NOMO-1 treated with dmso at 0.1 percent for 144 hours (cell line): ENCODE measurements around the gene AGPAT3.

Experiments
- DNase-seq: peaks from one replicate; lab custom pipeline; 2025; ENCODE audit not compliant: unreplicated experiment; lab: John Stamatoyannopoulos, UW

The AGPAT3 gene

GRCh38 chr21:43934716-43935705, 70.0 kb downstream of the AGPAT3 start:
- DNase-seq, result no peak

GRCh38 chr21:43935711-43936110, 70.7 kb downstream of the AGPAT3 start:
- DNase-seq, result no peak

- DNase-seq, result no peak
Observed at GRCh38 chr21:43936247-43936967, 71.4 kb downstream of the AGPAT3 start.

GRCh38 chr21:43937051-43937832, 72.2 kb downstream of the AGPAT3 start:
- no peak for DNase-seq

GRCh38 chr21:43937891-43938309, 72.9 kb downstream of the AGPAT3 start:
- no peak for DNase-seq

- peak; percentile 77 for DNase-seq
Observed at GRCh38 chr21:43938751-43939442, 73.9 kb downstream of the AGPAT3 start.

GRCh38 chr21:43939443-43940328, 74.7 kb downstream of the AGPAT3 start:
- no peak for DNase-seq

GRCh38 chr21:43940329-43941050, 75.5 kb downstream of the AGPAT3 start:
- no peak for DNase-seq

GRCh38 chr21:43942201-43942600, 77.2 kb downstream of the AGPAT3 start:
- no peak for DNase-seq

- no peak for DNase-seq
Observed at GRCh38 chr21:43942621-43943020, 77.6 kb downstream of the AGPAT3 start.

GRCh38 chr21:43943512-43944077, 78.6 kb downstream of the AGPAT3 start:
- no peak for DNase-seq

- no peak for DNase-seq
Observed at GRCh38 chr21:43944078-43944633, 79.1 kb downstream of the AGPAT3 start.

- no peak for DNase-seq
Observed at GRCh38 chr21:43944757-43945156, 79.7 kb downstream of the AGPAT3 start.

GRCh38 chr21:43948740-43949498, 83.9 kb downstream of the AGPAT3 start:
- no peak for DNase-seq

- DNase-seq, result no peak
Observed at GRCh38 chr21:43949499-43950208, 84.6 kb downstream of the AGPAT3 start.

GRCh38 chr21:43950481-43950880, 85.5 kb downstream of the AGPAT3 start:
- no peak for DNase-seq

- DNase-seq, result no peak
Observed at GRCh38 chr21:43950936-43951335, 85.9 kb downstream of the AGPAT3 start.
